Right ventricle myocardium inferior (tissue), 1 donor: ENCODE measurements around the gene IKBKG. TPM values are rescaled to one million over a fixed set of nuclear protein-coding genes. Genes with fewer than 3 reads are reported as not detected.
"Not testable (repeated sequence)": the region's sequence is repeated elsewhere in the genome, so short reads cannot be mapped to it uniquely, and the experiment has no call there.

ENCODE experiments used
- ATAC-seq: fragments of 200-7000 bp; cut with Tn5 transposase; one replicate; pipeline ENCODE4 v1.9.1; 2020; ENCODE audit warnings: mild to moderate bottlenecking, moderate library complexity
- DNase-seq: peaks from one replicate; pipeline ENCODE4 v3.0.0; 2021; ENCODE audit errors: missing footprints
- intact Hi-C: fragments of 100-400 bp; cut with DNase I; formaldehyde crosslinking; loops from one replicate; pipeline ENCODE4 v1.11.0; 2022
- long read RNA-seq: library from polyadenylated mRNA; unstranded; transcript quantifications from one replicate; pipeline ENCODE4 v2.0.0, GENCODE V29; 2021
- total RNA-seq: library from RNA; stranded (reverse); fragmentation: NEBNext Ultra II Directional; extraction: Animal tissue kit (Norgen Biotek cat#: 25700); gene quantifications from one replicate; pipeline ENCODE4 v1.2.1, GENCODE V29; 2021
- donor health status: DM: no; HTN: yes; CAD: no; lungs with severe emphysema.

Gene IKBKG, protein sequence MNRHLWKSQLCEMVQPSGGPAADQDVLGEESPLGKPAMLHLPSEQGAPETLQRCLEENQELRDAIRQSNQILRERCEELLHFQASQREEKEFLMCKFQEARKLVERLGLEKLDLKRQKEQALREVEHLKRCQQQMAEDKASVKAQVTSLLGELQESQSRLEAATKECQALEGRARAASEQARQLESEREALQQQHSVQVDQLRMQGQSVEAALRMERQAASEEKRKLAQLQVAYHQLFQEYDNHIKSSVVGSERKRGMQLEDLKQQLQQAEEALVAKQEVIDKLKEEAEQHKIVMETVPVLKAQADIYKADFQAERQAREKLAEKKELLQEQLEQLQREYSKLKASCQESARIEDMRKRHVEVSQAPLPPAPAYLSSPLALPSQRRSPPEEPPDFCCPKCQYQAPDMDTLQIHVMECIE
- total RNA-seq: 15.5 TPM
- long read RNA-seq, transcript IKBKG-206 (10 exons, 2,299 nt): major isoform, 11 of 11 reads
- long read RNA-seq, partial matches to known transcripts: 0 of 11 reads
- long read RNA-seq, other reads (novel, unspliced or antisense): 0 of 11 reads

DNA sequence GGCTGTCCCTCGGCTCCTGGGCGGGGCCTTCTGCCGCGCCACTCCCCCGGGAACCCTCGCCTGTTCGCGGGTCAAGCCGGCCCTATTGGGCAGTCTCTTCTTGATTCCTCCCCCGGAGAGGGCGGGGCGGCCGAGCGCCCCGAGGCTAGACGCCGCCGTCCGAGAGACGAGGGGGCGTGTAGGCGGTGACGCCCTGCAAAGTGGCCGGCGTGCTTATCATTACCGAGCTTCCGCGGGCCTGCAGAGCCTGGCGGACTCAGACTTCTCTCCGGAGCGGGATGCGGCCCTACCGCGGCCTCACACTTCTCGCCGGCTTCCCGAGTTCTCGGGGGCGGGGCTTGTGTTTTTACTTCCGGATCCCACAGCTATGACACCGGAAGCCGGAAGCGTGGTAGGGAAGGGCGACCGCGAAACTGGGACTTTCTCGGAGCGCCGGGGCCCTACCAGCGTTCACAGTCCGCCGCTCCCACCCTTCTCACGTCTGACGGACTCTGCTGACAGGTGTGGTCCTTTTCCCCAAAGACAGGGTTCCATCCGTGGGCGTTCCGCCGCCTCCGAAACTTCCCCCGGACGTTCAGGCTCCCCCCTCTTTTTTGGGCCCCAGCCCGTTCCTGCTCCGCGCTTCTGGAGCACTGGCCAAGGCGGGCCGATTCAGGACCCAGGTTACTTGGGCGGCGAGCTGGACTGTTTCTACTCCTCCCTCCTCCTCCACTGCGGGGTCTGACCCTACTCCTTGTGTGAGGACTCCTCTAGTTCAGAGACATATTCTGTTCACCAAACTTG lies at the start of gene IKBKG:
Gene IKBKG, plus strand, starts transcription at position 376 of the 783 bp plus-strand sequence. CDS start 4,383 bp downstream, outside the sequence.
- peak; percentile 93 for DNase-seq
- intact Hi-C loops: no loop called here
- peak; percentile 96 for ATAC-seq

DNA sequence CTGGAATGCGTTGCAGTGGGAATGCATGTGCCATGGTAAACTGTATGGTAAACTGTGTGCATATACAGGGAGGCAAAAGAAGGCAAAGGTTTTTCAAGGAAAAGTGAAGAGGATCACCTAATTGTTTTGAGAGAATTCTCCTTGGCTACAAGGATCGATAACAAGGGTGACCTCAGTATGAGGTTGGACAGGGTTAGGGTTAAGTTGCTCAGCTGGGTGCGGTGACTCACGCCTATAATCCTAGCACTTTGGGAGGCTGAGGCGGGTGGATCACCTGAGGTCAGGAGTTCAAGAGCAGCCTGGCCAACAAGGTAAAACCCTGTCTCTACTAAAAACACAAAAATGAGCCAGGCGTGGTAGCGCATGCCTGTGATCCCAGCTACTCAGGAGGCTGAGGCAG lies 46.0 kb upstream of the IKBKG start:
- intact Hi-C loops, ATAC-seq, DNase-seq: not testable (repeated sequence)

DNA sequence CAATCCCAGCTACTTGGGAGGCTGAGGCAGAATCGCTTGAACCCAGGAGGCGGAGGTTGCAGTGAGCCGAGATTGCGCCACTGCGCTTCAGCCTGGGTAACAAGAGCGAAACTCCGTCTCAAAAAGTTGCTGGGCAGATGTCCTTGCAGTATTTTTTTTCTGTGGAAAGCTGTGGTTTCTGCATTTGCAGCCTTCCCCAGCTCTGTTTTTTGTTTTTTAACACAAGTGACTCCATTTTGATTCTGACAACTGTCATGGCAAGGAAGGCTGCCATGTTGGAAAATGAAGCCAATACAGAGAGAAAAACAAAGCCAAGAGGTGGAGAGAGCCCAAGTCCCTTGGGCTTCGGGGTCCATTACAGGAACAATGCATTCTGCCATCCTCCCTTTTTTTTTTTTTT lies 45.3 kb upstream of the IKBKG start:
- intact Hi-C loops: no loop called here
- no peak for DNase-seq
- no peak for ATAC-seq

DNA sequence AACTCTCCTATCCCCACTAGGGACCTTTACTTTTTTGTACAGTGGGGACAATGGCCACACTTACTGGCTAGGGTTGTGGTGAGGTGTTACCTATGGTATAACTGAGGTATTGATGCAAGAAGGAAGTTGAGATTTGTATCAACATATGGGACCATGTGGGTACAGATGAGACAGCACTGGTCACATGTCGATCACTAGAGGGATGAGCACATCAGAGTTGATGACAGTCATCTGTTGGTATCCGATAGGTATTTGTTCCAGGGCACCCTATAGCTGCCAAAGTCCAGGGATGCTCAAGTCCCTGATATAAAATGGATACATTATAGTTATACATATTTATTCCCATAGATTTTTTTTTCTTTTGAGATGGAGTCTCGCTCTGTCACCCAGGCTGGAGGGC lies 44.4 kb upstream of the IKBKG start:
- intact Hi-C loops: no loop called here
- ATAC-seq: no peak
- DNase-seq: no peak

DNA sequence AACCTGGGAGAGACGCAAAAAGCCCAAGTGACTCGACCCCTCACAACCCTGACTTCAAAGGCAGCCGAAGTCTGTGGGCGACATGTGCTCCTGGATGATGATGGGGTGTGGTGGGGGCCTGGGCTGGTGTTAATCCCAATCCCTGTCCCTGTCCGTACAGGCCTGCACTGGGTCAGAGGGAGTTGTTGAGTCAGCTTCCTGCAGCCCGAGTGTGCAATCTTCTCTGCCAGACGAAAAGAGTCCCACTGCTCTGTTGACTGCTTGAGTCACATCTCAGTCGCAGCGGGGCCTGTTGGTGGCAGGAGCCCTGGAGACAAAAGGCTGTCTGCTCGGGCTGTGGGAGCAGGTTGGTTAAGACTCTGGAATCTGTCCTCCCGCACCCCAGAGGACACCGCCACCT lies 41.7 kb upstream of the IKBKG start:
- ATAC-seq (no peak), DNase-seq (no peak)
- intact Hi-C loops: no loop called here

DNA sequence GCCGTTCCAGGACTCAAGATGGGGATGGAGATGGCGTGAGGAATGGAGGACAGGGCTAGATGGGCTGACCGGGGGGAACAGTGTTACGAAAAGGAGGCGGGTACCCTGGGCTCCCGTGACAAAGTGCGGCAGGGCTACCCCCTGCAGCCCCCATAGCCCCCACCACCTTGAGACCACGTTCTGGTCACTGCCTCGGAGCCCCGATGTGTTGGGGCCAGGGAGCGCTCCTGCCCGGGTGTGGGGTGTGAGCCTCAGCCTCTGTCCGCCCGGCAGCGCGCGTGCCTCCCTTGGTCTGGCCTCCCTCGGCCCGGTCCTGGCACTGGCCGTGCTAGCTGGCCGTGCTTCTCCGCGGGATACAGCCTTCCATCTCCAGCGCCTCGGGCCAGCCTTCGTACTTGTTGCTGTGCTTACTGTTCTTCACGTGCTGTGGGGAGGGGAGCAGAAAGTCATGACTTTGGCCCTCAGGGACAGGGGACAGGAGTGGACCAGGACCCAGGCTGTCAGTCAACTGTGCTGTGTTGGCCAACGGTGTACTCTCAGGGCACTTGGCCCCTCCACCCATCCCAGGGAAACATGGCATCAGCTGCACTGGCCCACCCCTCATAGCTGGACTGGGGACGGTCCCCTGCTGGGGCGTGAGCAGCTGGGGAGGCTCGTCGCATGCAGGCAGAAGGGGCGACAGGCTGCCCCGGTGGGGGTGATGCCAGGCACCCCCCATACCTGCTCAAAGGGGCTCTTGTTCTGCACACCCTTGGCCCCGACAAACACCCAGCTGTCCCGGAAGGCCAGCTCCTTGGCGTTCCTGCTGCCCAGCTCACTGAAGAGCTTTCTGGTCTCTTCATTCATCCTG lies 40.7 kb upstream of the IKBKG start:
- intact Hi-C loops: no loop called here
- no peak for DNase-seq
- ATAC-seq: no peak

DNA sequence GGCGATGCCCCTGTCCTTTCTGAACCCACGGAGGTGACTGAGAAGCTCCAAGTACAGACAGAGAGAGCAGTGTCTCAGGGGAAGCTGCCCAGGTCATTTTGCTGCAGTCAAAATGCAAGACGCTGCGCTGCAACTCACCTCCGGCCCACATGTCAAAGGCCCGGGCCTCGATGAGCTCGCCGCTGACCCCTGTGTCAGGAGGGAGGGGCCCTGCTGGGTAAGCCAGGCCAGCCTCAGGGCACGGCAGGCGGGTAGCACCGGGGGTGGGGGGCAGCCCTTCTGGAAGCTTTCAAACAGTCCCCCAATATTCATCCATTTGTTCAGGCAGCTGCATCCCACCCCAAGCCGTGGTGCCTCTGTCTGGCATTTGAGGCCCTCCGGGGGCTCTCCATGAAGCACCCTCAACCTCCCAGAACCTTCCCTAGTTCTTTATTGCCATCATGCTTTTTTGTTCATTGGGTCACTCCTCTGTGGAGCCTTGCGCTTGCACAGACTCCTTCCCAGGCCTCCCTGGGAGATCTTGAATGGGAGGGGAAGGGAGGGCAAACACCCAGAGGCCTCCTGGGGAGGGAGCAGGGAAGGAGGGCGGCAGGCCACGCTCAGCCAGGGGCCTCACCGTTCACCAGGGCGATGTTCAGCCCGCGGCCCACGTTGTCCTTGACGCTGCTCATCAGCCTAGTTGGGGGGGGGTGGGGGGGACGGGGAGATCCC lies 39.6 kb upstream of the IKBKG start:
- ATAC-seq (no peak), DNase-seq (no peak)
- intact Hi-C loops: no loop called here

DNA sequence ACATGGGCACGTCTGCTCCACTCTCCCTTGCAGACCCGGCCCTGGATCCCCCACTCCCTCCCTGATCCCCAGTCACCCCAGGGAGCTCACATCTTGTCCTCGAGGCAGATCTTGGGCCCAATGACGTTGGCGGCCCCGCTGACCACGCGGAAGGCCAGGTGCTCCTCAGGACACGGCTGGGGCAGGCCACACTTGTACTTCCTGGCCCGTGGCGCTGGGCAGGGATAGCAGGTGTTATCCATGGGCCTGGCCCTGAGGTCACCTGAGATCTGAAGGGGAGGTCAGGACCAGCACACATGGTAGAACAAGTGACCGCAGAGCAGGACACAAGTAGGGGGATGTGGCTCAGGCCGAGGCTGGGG lies 39.1 kb upstream of the IKBKG start:
- ATAC-seq (no peak), DNase-seq (no peak)
- intact Hi-C loops: no loop called here

DNA sequence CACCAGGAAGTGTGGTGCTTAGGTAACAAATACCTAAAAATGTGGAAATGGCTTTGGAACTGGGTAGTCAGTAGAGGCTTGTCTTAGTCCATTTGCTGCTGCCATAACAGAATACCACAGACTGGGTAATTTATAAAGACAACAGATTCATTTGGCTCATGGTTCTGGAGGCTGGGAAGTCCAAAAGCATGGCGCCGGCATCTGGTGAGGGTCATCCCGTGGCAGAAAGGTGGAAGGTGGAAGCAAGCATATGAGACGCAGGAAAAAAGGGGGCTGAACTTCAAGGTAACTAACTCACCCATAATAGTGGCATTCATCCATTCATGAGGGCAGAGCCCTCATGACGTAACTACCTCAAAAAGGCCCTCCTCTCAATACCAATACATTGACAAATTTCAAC lies 38.0 kb upstream of the IKBKG start:
- intact Hi-C loops: no loop called here
- DNase-seq: no peak
- no peak for ATAC-seq

DNA sequence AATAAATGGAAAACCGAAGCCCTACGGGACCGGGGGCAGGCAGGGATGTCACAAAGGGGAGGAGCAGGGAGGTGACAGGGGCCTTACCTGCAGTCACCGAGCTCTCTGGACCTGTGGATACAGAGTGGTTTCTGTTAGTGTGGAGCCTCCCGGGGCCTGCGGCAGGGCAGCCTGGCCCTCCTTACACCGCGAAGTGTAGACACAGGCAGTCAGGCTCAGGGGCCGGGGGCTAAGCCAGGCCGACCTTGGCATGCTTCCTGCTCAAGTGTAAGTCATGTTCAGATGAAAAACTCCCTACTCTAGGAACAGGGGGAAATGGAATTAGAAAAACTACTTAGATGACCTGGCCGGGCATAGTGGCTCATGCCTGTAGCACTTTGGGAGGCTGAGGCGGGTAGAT lies 35.7 kb upstream of the IKBKG start:
- ATAC-seq (no peak), DNase-seq (no peak)
- intact Hi-C loops: no loop called here

DNA sequence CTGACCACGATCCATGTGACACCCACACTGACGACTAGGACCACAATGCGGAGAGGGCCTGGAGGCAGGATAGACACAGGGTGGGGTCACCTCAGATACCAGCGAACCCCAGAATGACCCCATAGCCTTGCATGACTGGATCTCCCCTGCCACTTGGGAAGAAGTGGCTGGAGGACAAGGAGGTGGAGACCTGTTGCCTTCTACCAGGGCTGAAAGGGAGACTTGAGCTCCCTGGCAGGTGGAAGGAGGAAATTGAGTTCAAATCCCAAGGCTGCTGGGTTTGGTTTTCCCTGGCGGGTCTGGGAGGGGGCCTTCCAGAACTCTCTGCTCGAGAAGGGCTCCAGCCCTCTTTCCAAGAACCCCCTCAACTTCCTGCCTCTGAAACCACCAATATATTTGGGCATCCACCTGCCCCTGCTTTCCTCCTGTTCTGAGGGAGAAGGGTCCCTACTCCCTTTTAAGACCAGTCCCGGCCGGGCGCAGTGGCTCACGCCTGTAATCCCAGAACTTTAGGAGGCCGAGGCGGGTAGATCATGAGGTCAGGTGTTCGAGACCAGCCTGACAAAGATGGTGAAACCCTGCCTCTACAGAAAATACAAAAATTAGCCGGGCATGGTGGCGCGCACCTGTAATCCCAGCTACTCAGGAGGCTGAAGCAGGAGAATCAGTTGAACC lies 34.4 kb upstream of the IKBKG start:
- intact Hi-C loops: no loop called here
- ATAC-seq (no peak), DNase-seq (no peak)

DNA sequence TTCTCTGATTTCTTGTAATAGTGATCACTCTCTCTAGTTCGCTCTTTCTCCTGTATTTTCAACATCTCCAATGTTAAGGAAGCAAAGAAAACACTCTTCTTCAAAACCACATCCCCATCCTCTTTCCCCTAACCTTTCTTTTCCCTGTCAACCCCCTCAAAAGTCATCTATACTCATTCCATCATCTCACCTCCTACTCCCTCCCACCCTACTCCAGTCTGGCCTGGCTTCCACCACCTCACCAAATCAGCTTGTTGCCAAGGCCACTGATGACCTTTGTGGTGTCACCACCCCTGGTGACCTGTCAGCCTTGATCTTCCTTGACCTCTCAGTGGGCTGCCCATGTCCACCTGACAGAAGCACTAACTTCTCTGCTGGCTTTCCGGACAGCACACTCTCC lies 33.7 kb upstream of the IKBKG start:
- DNase-seq: no peak
- ATAC-seq: no peak
- intact Hi-C loops: no loop called here

DNA sequence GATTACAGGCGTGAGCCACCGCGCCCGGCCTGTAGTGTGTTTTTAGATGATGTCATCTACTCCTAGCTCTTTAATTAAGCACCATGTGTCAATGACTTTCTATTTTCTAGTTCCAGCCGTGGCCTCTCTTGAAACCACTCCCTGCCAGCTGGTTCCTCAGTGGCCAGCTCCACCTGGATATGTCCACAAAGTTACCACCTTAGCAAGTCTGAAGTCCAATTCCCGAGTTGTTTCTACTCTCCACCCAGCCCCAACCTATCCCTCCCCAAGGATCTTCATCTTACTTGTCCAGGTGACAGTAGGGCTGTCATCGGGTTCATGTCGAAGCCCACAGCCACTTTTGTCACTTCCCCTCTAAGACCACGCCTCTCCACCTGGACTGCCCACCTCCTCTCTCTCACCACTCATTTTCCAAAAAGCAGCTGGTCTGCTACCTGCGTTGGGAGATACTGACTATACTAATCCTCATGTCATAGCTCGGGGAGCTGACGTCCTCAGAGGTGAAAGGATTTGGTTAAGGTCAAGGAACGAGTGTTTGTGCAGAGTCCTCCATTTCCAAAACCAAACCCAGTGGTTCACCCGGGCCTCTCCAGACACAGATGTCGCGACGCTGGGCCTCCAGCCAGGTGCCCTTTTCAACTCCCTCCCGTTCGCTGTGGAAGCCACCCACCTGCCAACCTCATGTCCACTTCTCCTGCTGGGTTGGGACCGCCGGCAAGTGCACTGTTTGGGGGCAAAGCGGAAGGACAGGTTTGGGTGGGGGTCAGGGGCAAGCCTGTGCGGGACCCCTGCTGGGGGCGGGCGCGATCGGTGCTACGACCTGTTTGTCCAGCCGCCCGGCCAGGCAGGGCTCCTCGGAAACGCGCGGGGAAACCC lies 32.1 kb upstream of the IKBKG start:
- DNase-seq (peak; percentile 70), ATAC-seq (peak; percentile 3)
- intact Hi-C loops: no loop called here

DNA sequence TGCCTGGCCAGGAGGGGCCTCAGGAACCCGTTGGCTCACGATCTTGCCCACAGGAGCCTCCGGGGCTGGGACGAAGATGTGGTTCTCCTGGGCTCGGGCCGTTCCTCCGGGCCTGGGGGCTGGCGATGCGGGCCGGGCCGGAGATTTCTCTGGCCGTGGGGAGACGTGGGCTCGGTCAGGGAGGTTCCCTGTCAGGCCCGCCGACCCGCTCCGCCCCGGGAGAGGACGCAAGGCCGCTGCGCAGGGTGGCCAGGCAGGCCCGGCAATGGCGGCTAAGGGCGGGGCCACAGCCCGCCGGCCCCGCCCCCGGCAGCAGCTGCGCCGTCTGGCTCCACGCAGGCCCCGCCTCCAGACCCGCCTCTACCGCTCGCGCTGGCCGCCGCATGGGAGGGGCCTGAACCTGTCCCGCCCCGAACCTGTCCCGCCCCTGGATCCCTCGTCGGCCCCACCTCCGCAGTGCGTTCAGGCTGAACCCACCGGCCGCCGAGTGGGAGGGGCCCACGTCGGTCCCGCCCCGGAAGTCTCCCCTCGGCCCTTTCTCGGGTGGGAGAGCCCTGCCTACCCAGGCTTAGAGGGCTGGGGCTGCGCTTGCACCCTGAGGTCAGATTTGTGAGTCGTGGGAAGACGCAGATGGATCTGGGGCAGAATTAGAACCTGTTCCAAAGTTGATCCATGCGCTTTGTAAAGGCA lies 31.3 kb upstream of the IKBKG start, which contains the start of gene FAM3A:
Gene FAM3A, minus strand, starts transcription at position 267 of the 690 bp plus-strand sequence. CDS start 460 bp downstream, outside the sequence.
- intact Hi-C loops: loop anchor here (2.0 kb wide), 1 partner anchor 29 kb away; the partner anchor contains the start of gene UBL4A
- peak; percentile 97 for DNase-seq
- ATAC-seq: peak; percentile 96

DNA sequence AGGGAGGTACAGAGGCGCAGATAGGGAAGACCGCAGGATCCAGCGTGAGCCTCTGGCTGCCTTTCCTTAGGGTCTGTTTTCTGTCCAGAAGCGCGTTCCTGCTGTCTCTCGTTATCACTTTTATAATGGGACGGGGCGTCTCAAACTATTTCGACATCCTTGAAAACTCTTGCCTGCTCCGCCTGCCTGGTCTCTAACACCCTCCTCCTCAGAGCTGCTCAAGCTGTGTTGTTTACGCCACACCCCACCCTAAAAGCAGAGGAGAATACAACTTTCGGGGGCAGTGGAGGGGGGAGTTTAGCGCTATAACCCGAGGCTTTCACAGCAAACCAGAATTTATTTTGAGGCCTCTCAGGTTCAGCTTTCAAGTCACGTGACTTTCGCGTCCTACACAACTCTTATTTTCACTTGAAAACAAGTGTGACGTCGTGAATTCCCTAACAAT lies 30.7 kb upstream of the IKBKG start:
- intact Hi-C loops: loop anchor here (2.0 kb wide), 1 partner anchor 30 kb away; the partner anchor contains the start of gene UBL4A
- DNase-seq (no peak), ATAC-seq (peak; percentile 72)
